ENCODE measurements around the gene KDM6A. TPM values are rescaled to one million over a fixed set of nuclear protein-coding genes. Genes with fewer than 3 reads are reported as not detected.
"Not testable (repeated sequence)": the region's sequence is repeated elsewhere in the genome, so short reads cannot be mapped to it uniquely, and the experiment has no call there.

The KDM6A gene
- total RNA-seq, 1 donor from 2014 or later, result 9.4 TPM

GRCh38 chrX:44908153-44908552 is 35.2 kb downstream of the KDM6A start:
- H3K27me3 ChIP-seq (ENCODE audit: low read depth), result no peaks in the 10 kb centered on the region
- H3K27ac ChIP-seq (replicated peaks), result no peak overlapping the region
- no peak for DNase-seq
- intact Hi-C loops (cut with micrococcal nuclease), result no loop called here
- no peak for TF ChIP-seq CTCF (IDR thresholded peaks at IDR 0.05; ENCODE audit: borderline replicate concordance)
- no peak overlapping the region for H3K4me3 ChIP-seq
- H3K36me3 ChIP-seq, result no peaks in the 10 kb centered on the region
- H3K4me1 ChIP-seq, result peaks cover 42% of the 10 kb centered on the region
- H3K9me3 ChIP-seq (replicated peaks), result peaks cover 3% of the 10 kb centered on the region

- intact Hi-C loops (cut with micrococcal nuclease), result no loop called here
- TF ChIP-seq CTCF (IDR thresholded peaks at IDR 0.05; ENCODE audit: borderline replicate concordance), result no peak
- peaks cover 44% of the 10 kb centered on the region for H3K4me1 ChIP-seq
Observed at GRCh38 chrX:44908827-44909226, 35.8 kb downstream of the KDM6A start.

GRCh38 chrX:44910508-44910907 is 37.5 kb downstream of the KDM6A start:
- H3K4me1 ChIP-seq, result peaks cover 44% of the 10 kb centered on the region
- H3K27ac ChIP-seq (replicated peaks); H3K36me3 ChIP-seq; DNase-seq; intact Hi-C loops (cut with micrococcal nuclease); H3K9me3 ChIP-seq (replicated peaks); H3K27me3 ChIP-seq (ENCODE audit: low read depth); H3K4me3 ChIP-seq: not testable (repeated sequence)

More at GRCh38 chrX:44908827-44909226, 35.8 kb downstream of the KDM6A start:
- no peaks in the 10 kb centered on the region for H3K9me3 ChIP-seq (replicated peaks)
- no peaks in the 10 kb centered on the region for H3K36me3 ChIP-seq
- H3K27ac ChIP-seq (replicated peaks), result no peak overlapping the region
- no peaks in the 10 kb centered on the region for H3K27me3 ChIP-seq (ENCODE audit: low read depth)
- DNase-seq, result no peak
- no peak overlapping the region for H3K4me3 ChIP-seq

- DNase-seq; H3K4me3 ChIP-seq; H3K27me3 ChIP-seq (ENCODE audit: low read depth); intact Hi-C loops (cut with micrococcal nuclease); H3K27ac ChIP-seq (replicated peaks); H3K36me3 ChIP-seq; H3K9me3 ChIP-seq (replicated peaks): not testable (repeated sequence)
- peaks cover 43% of the 10 kb centered on the region for H3K4me1 ChIP-seq
Observed at GRCh38 chrX:44911074-44911600, 38.1 kb downstream of the KDM6A start.

- TF ChIP-seq CTCF (IDR thresholded peaks at IDR 0.05; ENCODE audit: borderline replicate concordance), result no peak
- H3K36me3 ChIP-seq, result no peaks in the 10 kb centered on the region
- no peak overlapping the region for H3K27ac ChIP-seq (replicated peaks)
- H3K4me1 ChIP-seq, result peaks cover 47% of the 10 kb centered on the region
- no peak for DNase-seq
- H3K27me3 ChIP-seq (ENCODE audit: low read depth), result no peaks in the 10 kb centered on the region
- H3K4me3 ChIP-seq, result no peak overlapping the region
- no peaks in the 10 kb centered on the region for H3K9me3 ChIP-seq (replicated peaks)
- intact Hi-C loops (cut with micrococcal nuclease), result no loop called here
Observed at GRCh38 chrX:44913656-44914531, 40.9 kb downstream of the KDM6A start.

- Histone ChIP-seq H3K4me3 (peak overlapping the region; percentile 11), H3K4me1 (peaks cover 44% of the 10 kb centered on the region), H3K36me3 (no peaks in the 10 kb centered on the region), H3K27ac (replicated peaks) (no peak overlapping the region), H3K9me3 (replicated peaks) (no peaks in the 10 kb centered on the region), H3K27me3 (ENCODE audit: low read depth) (no peaks in the 10 kb centered on the region)
- no peak for DNase-seq
- no peak for TF ChIP-seq CTCF (IDR thresholded peaks at IDR 0.05; ENCODE audit: borderline replicate concordance)
- intact Hi-C loops (cut with micrococcal nuclease), result no loop called here
Observed at GRCh38 chrX:44914532-44915198, 41.7 kb downstream of the KDM6A start.
